ENCODE results near the gene VPS54.

DNA sequence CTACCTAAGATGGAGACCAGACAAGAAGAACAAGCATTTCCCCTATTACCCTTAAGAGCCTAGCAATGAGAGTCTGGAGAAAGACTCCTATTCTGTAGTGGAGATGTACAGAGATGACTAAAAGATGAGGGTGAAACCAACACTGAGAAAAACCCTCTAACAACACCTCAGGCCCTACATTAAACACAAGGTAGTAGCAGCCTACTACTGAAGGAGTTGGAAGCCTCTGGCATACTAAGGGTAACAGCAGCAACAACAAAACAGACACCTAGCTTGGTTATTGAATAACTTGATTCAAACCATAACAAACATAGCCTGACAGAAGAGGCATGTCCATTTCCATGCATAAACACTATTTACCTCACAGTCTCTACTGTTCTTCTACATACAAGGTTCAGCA lies 117.1 kb downstream of the VPS54 start:
- TF ChIP-seq, protein P1, sequence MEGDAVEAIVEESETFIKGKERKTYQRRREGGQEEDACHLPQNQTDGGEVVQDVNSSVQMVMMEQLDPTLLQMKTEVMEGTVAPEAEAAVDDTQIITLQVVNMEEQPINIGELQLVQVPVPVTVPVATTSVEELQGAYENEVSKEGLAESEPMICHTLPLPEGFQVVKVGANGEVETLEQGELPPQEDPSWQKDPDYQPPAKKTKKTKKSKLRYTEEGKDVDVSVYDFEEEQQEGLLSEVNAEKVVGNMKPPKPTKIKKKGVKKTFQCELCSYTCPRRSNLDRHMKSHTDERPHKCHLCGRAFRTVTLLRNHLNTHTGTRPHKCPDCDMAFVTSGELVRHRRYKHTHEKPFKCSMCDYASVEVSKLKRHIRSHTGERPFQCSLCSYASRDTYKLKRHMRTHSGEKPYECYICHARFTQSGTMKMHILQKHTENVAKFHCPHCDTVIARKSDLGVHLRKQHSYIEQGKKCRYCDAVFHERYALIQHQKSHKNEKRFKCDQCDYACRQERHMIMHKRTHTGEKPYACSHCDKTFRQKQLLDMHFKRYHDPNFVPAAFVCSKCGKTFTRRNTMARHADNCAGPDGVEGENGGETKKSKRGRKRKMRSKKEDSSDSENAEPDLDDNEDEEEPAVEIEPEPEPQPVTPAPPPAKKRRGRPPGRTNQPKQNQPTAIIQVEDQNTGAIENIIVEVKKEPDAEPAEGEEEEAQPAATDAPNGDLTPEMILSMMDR (IDR thresholded peaks at IDR 0.05): no peak
- TF ChIP-seq EZH2 (IDR thresholded peaks at IDR 0.05): no peak
